T follicular helper cell (primary cell): ENCODE measurements around the gene NOXRED1.

Source experiments
- DNase-seq: peaks from one replicate; pipeline ENCODE4 v3.0.0-alpha.2; 2020; ENCODE audit warnings: low read depth

NOXRED1 gene

DNA sequence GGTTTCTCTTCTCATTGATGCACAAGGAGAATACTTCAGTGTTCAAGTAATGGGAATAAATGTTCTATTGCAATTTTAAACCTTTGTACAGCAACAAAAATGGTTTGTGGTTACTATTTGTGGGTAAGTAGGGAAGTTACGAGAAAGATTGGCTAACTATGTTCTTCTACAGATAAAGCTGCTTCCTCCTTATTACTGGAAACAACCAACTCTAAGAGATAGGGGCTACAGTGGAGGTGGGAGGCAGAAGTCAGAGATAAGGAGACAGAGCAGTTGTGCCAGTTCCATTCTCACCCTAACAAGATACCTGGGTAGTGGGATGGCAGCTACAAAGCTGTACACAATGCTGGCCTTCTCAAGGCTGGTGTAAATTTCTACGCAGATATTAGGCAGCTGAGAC, 16.2 kb downstream of the NOXRED1 start:
- DNase-seq, result no peak

DNA sequence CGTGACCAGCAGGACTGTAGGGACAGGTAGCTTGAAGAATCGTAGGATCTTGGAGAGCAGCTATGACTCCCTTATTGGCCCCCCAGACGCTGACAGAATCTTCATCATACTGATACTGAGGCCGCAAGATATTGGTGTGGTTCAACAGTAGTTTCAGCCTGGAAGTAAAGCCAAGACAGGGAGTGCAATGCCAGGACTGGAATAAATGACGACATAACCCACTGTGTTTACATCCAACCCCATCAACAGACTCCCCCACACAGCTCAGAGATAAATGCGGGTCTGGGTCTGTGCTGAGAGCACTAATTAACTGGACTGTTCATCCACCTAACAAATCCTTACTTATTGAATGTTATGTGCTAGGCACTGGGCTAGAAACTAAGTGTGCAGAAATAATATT, 16.6 kb downstream of the NOXRED1 start:
- no peak for DNase-seq

DNA sequence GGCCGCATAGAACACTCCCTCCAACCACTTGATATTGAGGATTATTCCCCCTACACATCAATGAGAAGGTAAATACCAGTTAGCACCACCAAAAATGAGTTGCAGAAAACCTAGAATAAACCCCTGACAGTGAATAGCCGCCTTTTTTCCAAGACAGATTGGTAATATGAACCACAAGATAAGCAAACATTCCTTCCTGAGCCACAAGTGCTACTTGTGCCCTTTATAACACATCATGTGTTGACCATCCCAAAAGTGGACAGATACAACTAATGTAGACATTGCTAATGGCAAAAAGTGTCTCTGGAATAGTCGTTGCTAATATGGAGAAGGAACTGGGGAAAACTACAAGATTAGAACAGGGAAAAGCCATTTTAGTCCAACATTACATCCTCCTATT, 17.2 kb downstream of the NOXRED1 start:
- DNase-seq, result no peak

DNA sequence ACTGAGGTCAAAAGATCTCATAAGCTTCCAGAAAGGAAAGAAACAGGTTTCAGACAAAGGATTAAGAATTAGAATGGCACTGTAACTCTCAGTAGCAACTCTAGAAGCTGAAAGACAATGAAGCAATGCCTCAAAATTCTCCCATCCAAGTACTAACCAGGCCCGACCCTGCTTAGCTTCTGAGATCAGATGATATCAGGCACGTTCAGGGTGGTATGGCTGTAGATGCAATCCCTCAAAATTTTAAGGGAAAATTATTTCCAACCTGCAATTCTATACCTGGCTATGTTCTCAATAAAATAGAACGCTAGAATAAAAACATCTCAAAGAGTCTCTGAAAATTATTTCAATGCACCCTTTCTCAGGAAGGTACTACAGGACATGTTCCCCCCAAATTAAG, 19.6 kb downstream of the NOXRED1 start:
- no peak for DNase-seq

DNA sequence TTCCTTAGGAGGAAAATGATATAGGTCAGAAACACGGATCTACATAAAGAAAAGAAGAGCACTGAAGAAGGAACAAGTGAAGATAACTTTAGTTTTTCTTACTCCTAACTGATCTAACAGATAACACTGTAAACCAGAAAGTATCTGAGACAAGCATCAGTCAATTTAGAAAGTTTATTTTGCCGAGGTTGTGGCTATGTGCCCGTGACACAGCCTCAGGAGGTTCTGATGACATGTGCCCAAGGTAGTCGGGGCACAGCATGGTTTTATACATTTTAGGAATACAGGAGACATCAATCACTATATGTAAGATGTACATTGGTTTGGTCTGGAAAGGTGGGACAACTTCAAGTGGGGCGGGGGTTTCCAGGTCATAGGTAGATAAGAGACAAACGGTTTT, 23.1 kb downstream of the NOXRED1 start:
- DNase-seq, result no peak

DNA sequence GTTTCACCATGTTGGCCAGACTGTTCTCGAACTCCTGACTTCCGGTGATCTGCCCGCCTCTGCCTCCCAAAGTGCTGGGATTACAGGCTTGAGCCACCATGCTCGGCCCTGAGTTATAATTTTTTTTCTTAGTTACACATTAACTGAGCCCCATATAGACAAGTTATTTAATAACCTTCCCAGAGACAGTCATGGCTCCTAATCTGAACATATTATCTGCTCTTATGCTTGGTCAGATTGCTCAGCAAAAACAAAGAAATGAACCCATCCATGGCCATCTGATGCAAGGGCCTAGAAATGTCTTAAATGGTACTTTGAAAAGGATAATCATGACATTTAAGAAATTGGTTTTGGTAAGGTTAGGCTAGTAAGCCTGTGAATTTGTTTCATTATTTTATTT, 33.1 kb downstream of the NOXRED1 start:
- DNase-seq, result no peak

DNA sequence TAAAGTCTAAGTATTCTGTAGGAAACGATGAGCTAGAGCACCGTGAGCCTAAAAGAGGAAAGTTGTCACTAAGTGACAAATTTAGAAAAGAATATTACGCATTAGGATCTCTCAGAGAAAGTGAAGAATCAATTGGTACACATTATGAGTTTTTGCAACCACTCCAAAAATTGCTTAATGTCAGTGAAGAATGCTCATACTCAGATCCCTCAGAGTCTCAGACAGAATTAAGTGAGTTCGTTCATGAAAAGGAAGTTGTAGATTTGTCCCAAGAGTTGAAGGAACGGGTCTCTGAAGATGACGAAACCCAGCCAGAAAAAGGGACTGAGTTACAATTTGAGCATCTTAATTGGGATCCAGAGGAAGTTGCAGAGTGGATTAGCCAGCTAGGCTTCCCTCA, 44.6 kb downstream of the NOXRED1 start:
- DNase-seq, result no peak

DNA sequence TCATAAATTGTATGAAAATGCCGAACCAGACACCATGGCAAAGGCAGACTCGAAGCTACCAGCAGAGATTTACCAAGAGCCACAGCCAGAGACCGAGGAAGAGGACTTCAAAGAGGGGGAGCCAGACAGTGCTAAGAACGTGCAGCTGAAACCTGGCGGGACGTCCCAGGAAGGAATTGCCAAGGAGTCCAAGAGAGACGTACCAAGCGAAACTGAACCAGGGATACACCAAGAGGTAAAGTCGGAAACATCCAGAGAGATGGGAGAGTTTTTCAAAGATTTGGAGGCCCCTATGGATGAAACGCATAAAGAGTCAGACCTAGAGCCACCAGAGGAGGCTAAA, 45.9 kb downstream of the NOXRED1 start:
- no peak for DNase-seq

DNA sequence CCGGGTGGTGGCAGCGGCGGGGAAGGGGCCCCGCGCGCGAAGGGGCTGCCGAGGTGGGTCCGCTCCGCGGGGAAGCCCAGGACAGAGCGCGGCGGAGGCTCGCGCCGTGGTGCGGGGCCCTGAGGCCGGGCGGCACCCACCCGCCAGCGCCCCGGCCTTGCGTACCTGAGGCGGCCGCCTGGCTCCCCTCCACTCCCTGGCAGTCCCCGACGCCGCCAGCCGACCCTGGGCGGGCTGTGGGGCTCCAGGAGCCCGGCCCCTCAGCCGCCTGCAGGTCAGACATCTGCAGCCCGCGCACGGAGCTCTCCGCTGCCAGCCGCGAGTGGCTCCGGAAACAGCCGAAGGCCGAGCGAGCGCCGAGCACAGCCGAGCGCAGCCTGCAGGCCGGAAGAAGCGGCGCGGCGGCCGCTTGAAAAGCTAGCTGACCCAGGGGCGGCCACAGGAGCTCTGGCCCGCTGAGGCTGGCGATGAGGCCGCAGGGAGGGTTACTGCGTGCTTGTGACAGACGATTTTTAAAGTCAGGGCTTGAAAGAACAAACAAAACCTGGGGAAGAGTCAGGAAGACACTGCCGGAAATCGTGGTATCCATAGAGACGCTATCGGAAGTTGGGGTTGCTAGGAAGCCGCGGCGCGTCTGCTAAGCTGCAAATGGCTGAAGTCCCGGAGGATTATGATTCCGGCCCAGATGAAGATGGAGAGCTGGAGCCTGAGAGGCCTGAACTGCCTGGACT, 46.4 kb downstream of the NOXRED1 start, which contains the start of the genes SAMD15 and TMED8:
TSS of gene SAMD15 (plus strand) at position 609 of the 731 bp plus-strand sequence. CDS start at position 649, 40 bp downstream.
TSS of gene TMED8 (minus strand) at position 324 of the 731 bp plus-strand sequence. CDS start at position 283, 41 bp downstream.
- peak; percentile 78 for DNase-seq

DNA sequence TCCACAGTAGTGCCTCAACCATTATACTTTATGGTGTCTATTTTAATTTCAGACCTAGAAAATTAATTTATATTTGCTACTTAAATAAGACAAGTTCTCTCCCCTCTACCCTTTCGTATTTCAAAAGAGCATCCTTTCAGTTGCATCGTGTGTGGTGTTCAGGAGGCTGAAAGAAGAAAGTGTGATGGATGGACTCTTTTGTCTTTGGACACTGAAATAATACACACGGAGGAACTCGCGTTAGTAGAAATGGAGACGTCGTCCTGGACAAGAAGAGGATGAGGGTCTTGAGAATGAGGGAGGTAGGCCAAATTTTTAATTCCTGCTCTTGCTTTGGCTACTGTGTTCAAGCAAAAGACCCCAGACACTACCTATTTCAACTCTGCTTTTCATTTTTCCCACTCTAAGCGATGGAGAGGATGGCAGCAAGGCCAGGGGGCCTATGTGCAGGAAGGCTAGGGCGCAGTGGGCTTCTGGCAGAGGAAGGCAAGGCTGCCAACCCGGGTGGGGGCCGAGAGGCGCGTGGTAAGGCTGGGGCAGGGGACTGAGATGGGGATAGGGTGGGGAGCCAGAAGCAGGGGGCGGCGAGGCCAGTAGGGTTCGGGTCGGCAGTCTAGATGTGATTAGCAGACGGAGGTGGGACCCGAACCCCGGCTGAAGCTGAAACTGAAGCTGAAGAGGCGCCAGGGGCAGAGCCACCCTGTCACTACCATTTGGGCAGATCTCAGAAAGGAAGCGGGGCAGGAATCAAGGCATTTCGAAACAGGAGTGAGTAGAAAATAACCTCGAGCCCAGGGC, 47.2 kb downstream of the NOXRED1 start:
- DNase-seq, result no peak

DNA sequence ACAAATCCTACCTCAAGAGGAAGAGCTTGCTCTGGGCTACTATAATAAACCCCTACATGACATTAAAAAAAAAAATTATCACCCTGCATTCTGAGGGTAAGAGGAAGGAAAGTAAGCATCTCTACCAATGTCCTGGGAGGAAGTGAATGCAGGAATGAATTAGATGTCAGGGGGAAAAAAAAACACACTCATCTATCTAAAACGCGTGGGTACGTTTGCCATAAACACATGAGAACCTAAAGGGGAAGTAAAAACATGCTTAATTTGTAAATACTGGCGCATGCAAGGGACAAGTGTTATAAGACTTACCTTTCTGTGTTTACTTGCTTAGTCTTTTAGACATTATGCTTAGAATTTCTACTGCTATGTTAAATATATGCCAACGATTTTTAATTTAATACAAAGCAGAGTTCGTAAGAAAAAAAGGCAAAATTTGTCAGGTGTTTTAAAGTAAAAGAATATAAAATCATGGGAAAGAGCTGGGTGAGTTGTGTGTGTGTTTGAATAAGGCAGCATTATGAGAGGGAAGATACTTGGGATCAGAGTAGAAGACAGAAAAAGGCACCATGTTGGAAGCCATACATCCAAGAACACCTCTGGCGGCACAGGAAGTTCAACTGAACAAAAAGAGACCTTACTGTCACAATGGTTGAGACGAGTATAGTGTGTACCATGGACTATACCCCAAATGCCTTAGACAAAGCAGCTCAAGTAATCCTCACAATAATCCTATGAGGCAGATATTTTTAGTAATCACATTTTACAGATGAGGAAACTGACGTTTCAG, 48.0 kb downstream of the NOXRED1 start:
- DNase-seq, result no peak

DNA sequence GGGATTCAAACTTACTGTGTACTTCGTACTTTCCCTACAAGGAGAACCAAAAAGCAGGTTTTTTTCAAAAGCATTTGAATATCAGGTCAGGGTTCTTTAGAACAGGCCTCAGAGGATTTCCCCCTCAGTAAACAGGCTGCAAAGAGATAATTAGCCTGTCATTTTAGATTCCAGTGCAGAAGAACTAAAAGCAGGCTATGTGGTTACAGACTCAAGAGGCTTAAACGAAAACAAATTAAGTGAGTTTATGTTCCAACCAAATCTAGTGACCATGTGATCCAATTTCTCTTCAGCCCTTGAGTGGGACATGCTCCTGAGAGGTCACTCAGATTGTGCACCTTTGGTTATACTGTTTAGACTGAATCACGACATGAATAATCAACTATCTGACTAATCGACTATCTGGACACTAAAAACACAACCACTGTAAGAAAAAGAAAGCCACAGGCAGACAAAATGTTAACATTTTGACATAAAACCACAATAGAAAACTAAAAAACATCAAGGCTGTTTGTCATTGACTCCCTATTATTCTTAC, 51.0 kb downstream of the NOXRED1 start:
- DNase-seq, result no peak

DNA sequence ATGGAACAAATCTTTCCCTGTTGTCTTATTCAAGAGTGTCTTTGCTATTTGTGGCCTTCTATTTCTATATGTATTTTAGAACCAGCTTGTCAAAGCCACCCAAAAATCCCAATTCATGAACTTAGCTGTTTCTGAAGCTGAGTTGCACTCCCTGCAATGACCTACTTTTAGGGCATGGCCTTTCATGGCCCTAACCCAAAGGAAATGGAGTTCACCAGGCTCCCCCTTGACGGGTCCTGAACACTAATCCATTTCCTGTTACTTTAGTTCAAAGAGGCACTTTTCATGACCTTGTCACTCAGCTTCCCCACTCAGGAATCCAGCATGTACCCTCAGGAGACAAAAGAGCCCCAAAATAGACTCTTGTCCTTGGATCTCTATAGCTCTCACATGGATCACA, 54.0 kb downstream of the NOXRED1 start:
- no peak for DNase-seq

DNA sequence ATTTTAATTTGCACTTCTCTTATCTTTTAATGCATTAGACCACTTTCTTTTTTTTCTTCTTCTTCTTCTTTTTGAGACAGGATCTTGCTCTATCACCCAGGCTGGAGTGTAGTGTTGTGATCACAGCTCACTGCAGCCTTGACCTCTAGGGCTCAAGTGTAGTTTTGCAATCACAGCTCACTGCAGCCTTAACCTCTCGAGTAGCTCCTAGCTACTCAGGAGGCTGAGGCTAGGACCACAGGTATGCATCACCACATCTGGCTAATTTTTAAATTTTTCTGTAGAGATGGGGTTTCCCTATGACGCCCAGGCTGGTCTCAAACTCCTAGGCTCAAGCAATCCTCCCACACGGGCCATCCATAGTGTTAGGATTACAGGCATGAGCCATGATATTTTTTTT, 59.2 kb downstream of the NOXRED1 start:
- no peak for DNase-seq

DNA sequence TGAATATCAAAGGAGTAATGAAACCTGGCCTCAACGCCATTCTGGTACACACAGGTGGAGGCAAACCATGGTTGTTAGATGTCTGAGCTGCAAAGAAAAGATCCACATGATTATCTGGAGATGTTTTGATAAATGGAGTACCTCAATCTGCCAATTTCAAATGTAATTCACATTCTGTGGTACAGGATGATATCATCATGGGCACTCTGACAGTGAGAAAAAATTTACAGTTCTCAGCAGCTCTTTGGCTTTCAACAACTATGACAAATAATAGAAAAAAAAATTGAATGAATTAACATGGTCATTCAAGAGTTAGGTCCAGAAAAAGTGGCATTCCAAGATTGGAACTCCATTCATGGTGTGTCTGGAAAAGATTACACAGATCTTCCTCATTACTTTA, 63.7 kb downstream of the NOXRED1 start:
- DNase-seq, result no peak

DNA sequence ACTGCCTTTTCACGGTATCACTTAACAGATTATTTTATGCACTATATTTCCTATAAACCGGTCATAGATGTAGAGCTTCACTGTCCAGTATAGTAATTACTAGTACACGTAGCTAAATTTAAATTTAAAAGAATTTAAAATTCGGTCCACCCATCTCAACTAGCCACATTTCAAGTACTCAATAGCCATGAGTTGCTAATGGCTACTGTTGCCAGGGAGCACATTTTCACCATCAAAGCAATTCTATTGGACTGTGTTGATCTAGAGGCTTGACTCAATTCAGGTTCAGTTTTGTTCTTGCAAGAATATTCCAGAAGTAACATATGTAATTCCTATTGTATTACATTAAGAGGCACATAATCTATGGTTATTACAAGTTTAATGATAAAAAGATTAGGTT, 66.4 kb downstream of the NOXRED1 start:
- no peak for DNase-seq

DNA sequence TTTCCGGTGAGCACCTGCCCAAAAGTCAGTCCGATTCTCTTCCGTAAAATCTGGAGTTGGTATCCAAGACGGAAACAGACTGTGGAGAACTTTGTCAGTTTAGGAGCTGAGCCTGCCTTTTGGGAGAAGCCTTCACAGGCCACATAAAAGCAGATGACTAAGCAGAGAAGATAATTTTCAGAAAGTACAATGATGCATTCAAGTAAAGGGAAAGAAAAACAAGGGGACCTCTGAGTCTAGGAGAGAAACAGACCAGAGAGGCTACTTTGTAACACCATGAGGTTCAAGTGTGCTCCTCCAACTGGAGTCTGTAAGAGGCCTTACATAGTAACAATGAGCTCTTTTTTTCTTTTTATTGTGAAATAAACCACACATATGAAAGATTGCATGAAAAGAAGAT, 67.5 kb downstream of the NOXRED1 start:
- DNase-seq, result no peak

DNA sequence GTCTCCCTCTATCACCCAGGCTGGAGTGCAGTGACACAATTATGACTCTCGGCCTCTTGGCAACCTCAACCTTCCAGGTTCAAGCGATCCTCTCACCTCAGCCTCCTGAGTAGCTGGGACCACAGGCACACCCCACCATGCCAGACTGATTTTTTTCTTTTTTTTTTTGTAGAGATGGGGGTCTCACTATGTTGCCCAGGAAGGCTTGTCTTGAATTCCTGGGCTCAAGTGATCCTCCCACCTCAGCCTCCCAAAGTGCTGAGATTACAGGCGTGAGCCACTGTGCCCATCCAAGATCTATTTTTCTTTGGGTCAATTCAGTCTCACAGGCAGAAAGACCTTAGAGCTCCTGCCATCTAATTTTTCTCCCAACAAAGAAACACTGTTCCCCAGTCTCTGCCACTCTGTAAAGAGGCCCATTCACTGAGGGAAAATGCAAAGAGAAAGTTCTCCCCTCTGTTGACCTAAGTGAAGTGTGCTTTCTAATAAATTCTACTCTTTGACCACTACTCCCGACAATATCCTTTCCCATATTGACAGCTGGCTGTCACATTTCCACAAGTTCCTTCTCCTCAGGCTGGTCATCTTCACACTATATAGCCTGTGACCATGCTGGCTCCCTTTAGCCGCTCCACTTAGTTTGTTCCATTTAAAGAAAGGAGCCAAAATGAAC, 69.7 kb downstream of the NOXRED1 start:
- DNase-seq, result no peak

DNA sequence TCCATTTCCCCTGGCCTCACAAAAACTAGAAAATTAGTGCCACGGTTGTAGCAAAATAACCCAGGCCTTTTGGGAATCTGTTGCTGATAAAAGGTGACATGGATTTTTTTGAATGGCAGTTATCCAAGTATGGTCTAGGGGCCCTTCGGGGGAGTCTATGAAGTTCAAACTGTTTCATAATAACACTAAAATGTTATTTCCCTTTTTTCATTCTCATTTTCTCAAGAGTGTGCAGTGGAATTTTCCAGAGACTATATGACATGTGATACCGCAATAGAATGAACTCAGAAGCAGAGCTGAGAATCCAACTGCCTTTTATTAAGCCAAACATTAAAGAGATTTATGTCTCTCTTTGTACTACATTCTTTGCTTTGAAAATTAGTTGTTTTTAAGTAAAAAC, 75.6 kb downstream of the NOXRED1 start:
- DNase-seq, result no peak

DNA sequence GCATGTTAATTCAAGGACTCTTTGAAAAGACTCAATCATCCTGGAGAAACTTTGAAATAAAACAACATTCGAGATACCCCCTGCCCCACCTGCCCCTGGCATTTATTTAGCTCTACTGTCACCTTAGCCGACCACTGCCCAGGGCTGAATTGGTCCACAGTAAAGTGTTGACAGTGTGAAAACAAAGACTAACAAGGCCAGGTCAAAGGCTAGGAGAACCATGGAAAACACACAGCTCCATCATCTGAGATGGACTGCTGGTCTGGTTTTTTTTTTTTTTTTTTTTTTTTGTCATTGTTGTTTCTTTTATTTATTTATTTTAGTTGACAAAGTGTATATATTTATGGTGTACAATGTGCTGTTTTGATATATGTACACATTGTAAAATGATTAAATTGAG, 76.8 kb downstream of the NOXRED1 start:
- no peak for DNase-seq

DNA sequence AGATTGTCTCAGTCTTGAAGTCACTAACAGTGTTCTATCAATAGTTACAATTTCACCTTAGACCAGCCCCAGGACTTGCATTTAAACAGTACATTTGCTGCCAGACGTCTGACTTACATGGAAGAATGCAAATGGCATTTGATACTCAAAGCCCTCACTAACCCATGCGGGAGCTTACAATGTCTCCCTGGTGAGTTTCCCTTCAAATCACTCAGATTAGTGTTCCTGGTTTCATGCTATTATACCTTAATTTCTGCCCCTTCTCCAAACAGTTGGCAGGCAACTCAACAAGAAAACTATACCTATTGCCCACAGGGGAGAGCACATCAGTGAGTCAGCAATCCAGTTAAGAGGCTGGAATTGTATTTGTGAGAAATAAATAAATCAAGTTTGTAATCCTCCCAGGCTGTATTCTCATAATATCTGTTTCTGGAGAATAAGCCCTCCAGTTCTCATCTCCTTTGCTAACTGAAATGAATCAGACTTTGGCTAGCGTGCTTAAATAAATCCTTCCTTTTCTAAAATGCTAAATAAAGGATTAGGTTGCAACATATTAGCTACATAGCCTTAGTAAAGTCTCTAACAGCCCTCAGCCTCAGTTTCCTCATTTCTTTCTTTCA, 78.8 kb downstream of the NOXRED1 start:
- DNase-seq, result no peak
